ENCODE measurements around the gene LHFPL3. TPM values are rescaled to one million over a fixed set of nuclear protein-coding genes. Genes with fewer than 3 reads are reported as not detected.

Gene LHFPL3
- total RNA-seq, 1 experiment from 2014 or later, result not detected

GRCh38 chr7:104826135-104826534, 497.7 kb downstream of the LHFPL3 start:
- no peak overlapping the region for H3K27ac ChIP-seq (ENCODE audit: insufficient read length, low read depth, low read length)
- H2BK12ac ChIP-seq (ENCODE audit: insufficient read length, low read depth, low read length), result no peak overlapping the region
- no peak overlapping the region for H2BK20ac ChIP-seq (ENCODE audit: low read depth, low read length, poor library complexity, severe bottlenecking)
- no peaks in the 10 kb centered on the region for H3K36me3 Mint-ChIP-seq (ENCODE audit: insufficient read depth in 1 of 3, low read depth in 3 of 3)
- peaks cover 3 to 10% of the 10 kb centered on the region in 2 experiments; a peak in 2 of 4 replicates for H3K4me1 Mint-ChIP-seq
- H4K5ac ChIP-seq (ENCODE audit: insufficient read length, low read depth, low read length), result no peak overlapping the region
- no peaks in the 10 kb centered on the region for H3K79me1 ChIP-seq (ENCODE audit: insufficient read depth, low read depth, low read length, poor library complexity, severe bottlenecking)
- H2BK15ac ChIP-seq (ENCODE audit: low read depth, low read length), result no peak overlapping the region
- H3K4me3 Mint-ChIP-seq, result no peak overlapping the region
- no CpG with 5 or more reads among the region's 4 CpGs for WGBS (ENCODE audit: extremely low coverage, insufficient read length, low lambda C conversion rate)
- H2BK5ac ChIP-seq (ENCODE audit: insufficient read length, low read length), result no peak overlapping the region
- H3K56ac ChIP-seq (ENCODE audit: insufficient read length, low read depth, low read length), result no peak overlapping the region
- no peaks in the 10 kb centered on the region for H3K9me3 ChIP-seq (ENCODE audit: control insufficient read depth, low read depth, low read length)
- H3K23me2 ChIP-seq (ENCODE audit: insufficient read length, low read depth, low read length, poor library complexity, severe bottlenecking), result no peaks in the 10 kb centered on the region
- no peaks in the 10 kb centered on the region for H3K4me1 ChIP-seq (ENCODE audit: insufficient read depth, low read length)
- no peaks in the 10 kb centered on the region for H3K27me3 ChIP-seq (ENCODE audit: insufficient read depth, low read length)
- H3K18ac ChIP-seq (ENCODE audit: insufficient read length, low read depth, low read length), result no peak overlapping the region
- TF ChIP-seq CTCF (conservative IDR thresholded peaks at IDR 0.05), result no peak
- H3K23ac ChIP-seq (ENCODE audit: insufficient read length, low read depth, low read length), result no peak overlapping the region
- H4K20me1 ChIP-seq (ENCODE audit: control insufficient read depth, insufficient read depth, insufficient read length), result no peaks in the 10 kb centered on the region
- no peak overlapping the region; a peak in 1 of 7 replicates for H3K27ac Mint-ChIP-seq
- H4K8ac ChIP-seq (replicated peaks; ENCODE audit: insufficient read length, low read depth, low read length), result no peak overlapping the region
- H2AK5ac ChIP-seq (ENCODE audit: insufficient read length, low read length), result no peak overlapping the region
- H2AFZ ChIP-seq (ENCODE audit: low read length), result no peak overlapping the region
- H3K4ac ChIP-seq (ENCODE audit: low read depth, low read length), result no peak overlapping the region
- no peak overlapping the region for H2BK120ac ChIP-seq (ENCODE audit: low read depth, low read length, poor library complexity, severe bottlenecking)
- no peaks in the 10 kb centered on the region for H3K79me2 ChIP-seq (ENCODE audit: insufficient read depth, low read length)
- H3K4me2 ChIP-seq (ENCODE audit: insufficient read depth, insufficient read length, low read length), result no peak overlapping the region
- DNase-seq, result no peak
- H3K9ac ChIP-seq (ENCODE audit: extremely low read depth, insufficient read length, low read length), result no peak overlapping the region
- H3K27me3 Mint-ChIP-seq (ENCODE audit: low read depth), result no peaks in the 10 kb centered on the region
- H3K9me3 Mint-ChIP-seq, result peaks cover 0 to 7% of the 10 kb centered on the region in 2 experiments; a peak in 1 of 5 replicates
- no peak overlapping the region for H3T11ph ChIP-seq (ENCODE audit: low read length)
- H4K91ac ChIP-seq (ENCODE audit: insufficient read length, low read depth, low read length), result no peak overlapping the region
- H3K14ac ChIP-seq (ENCODE audit: insufficient read depth, low read length), result no peak overlapping the region
